ENCODE results near the gene KIF25. TPM values are rescaled to one million over a fixed set of nuclear protein-coding genes. Genes with fewer than 3 reads are reported as not detected.
"Not testable (repeated sequence)": the region's sequence is repeated elsewhere in the genome, so short reads cannot be mapped to it uniquely, and the experiment has no call there.

Gene KIF25
- total RNA-seq, 1 donor from 2014 or later = not detected

DNA sequence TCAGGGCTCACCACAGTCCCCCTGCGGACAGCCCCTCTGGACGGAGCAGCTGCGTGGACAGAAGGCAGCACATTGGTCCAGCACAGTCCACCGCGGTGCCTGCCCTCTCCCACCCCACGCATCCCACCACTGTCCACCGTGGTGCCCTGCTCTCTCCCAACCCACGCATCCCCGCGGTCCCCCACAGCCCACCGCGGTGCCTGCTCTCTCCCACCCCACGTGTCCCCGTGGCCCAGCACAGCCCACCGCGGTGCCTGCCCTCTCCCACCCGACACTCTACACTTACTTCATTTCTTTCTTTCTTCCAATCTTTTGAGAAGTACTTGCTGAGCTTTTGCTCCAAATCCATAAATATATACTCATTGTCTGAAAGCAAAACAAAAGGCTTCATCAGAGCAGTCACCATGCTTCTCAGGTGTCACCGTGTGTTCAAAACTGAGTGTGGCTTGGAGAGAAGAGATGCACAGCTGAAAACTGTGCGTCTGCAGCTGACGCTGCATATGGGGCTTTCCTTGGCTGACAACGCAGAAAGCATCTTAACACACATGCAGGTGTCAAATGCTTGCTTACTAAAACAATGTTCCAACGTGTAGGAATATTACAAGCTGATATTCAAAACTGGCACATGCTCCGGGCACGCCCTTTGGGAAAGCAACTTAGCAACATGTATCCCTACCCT, 69.7 kb downstream of the KIF25 start:
- Mint-ChIP-seq H3K36me3 (ENCODE audit: low read depth) (no peaks in the 10 kb centered on the region), H3K9me3 (no peaks in the 10 kb centered on the region)
- intact Hi-C loops (cut with micrococcal nuclease) = no loop called here

DNA sequence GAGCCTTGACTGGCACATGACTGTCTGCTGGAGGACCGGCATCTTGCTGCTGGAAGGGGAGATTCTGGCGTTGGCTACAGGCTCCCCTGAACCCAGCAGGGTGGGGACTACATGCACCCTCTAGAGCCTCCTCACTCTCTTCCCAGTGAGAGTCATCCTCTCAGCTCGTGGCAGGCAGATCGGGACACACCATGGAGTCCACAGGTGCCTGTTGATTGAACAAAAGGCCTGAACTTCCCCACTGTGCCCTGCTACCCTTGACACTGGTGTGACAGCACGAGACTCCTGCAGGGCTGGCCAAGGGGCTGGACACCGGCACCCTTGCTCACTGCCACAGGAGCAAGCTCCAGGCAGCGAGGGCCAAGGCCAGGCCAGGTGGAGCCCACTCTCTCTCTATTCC, 73.3 kb downstream of the KIF25 start:
- no peak for DNase-seq
- H3K27me3 Mint-ChIP-seq = no peaks in the 10 kb centered on the region
- intact Hi-C loops (cut with micrococcal nuclease) = no loop called here
- no peaks in the 10 kb centered on the region for H3K9me3 Mint-ChIP-seq
- H3K4me3 Mint-ChIP-seq = no peak overlapping the region
- H3K4me1 Mint-ChIP-seq = no peaks in the 10 kb centered on the region
- no peak overlapping the region for H3K27ac Mint-ChIP-seq
- H3K36me3 Mint-ChIP-seq (ENCODE audit: low read depth) = no peaks in the 10 kb centered on the region

More for the DNA sequence above, 69.7 kb downstream of the KIF25 start:
- no peaks in the 10 kb centered on the region for H3K4me1 Mint-ChIP-seq
- no peak for DNase-seq
- no peak overlapping the region for H3K4me3 Mint-ChIP-seq
- no peak overlapping the region for H3K27ac Mint-ChIP-seq
- no peaks in the 10 kb centered on the region for H3K27me3 Mint-ChIP-seq

DNA sequence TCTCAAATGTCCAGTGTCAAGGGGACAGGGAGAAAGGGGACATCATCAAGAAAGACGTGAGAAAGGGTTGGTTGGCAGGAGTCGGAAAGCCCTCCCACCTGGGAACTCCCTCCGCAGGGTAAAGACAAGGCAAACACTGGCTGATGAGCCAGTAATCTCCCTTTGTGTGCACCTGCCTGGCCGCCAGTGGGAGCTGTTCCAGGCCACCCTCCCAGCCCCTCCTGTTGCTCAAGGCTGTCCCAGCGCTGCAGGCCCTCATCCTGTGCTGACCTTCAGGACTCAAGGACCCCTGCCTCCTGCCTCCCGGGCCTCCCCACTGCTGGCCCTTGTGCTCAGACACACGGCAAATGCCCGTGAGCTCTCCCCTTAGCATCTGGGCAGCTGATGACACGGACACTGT, 74.1 kb downstream of the KIF25 start:
- DNase-seq = no peak
- Mint-ChIP-seq H3K4me3 (no peak overlapping the region), H3K27ac (no peak overlapping the region), H3K27me3 (no peaks in the 10 kb centered on the region), H3K4me1 (no peaks in the 10 kb centered on the region), H3K9me3 (no peaks in the 10 kb centered on the region), H3K36me3 (ENCODE audit: low read depth) (no peaks in the 10 kb centered on the region)
- intact Hi-C loops (cut with micrococcal nuclease) = no loop called here

DNA sequence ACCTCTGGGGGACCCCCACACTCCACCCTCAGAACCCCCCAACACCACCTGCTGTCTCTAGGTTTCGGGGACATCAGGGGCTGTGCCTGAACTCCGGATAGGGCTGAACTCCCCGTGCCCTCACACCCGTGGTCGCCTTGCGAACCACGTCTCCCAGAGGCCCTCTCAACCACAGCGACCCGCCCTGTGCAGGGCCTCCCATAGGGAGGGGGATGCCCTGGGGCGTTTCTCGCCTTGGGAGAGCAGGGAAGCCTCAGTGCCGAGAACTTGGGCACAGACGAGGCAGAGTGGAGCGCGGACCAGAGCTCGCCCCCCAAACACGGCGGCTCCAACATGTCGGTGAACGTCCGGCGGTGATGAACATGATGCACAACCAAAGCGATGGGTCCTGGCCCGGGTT, 74.8 kb downstream of the KIF25 start:
- intact Hi-C loops (cut with micrococcal nuclease) = no loop called here
- no peak overlapping the region for H3K27ac Mint-ChIP-seq
- DNase-seq = no peak
- no peaks in the 10 kb centered on the region for H3K36me3 Mint-ChIP-seq (ENCODE audit: low read depth)
- no peaks in the 10 kb centered on the region for H3K9me3 Mint-ChIP-seq
- no peak overlapping the region for H3K4me3 Mint-ChIP-seq
- no peaks in the 10 kb centered on the region for H3K4me1 Mint-ChIP-seq
- H3K27me3 Mint-ChIP-seq = no peaks in the 10 kb centered on the region

DNA sequence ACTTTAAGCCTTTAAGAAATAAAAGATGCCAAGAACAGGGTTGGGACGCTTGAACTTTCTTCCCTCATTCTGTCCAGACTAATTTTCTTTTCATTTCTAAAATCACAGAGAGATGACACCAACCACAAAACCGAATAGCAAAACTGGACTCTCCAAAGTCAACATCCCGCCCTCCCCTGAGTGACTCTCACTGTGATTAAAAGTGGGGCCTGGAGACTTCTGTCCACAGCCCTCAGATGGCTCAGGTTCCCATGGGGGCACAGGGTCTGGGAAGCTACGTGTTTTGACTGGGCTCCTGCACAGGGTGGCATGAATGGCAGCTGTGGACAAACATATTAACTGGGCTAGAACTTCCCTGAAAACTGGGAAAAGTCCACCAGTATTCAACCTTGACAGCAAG, 75.3 kb downstream of the KIF25 start:
- Mint-ChIP-seq H3K27me3 (no peaks in the 10 kb centered on the region), H3K36me3 (ENCODE audit: low read depth) (no peaks in the 10 kb centered on the region), H3K4me1 (no peaks in the 10 kb centered on the region), H3K4me3 (no peak overlapping the region), H3K9me3 (no peaks in the 10 kb centered on the region), H3K27ac (no peak overlapping the region)
- DNase-seq = no peak
- intact Hi-C loops (cut with micrococcal nuclease) = no loop called here

DNA sequence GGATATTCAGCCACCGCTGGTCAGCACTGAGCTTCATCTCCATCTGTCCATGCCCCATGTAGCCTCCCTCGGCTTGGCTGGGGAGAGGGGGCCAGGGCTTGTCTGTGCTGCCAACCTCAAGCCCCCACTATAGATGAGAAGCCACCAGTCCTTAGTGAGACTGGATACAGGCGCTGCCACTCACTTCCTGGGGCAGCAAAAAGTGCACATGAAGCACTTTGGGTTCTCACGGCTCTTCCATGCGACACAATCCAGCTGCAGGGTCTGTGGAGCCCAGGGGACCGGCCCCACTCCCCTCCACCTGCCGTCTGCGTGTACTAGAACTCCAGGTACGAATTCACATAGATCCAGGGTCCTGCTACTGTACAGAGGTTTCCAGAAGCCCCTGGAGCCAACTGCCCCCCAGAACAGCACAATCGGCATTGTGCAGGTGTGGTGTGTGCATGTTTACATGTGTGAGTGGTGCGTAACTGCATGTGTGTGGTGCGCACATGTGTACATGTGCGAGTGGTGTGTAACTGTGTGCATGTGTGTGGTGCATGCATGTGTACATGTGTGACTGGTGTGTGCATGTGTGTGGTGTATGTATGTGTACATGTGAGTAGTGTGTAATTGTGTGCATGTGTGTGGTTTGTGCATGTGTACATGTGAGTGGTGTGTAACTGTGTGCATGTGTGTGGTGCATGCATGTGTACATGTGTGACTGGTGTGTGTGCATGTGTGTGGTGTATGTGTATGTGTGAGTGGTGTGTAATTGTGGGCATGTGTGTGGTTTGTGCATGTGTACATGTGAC, 76.7 kb downstream of the KIF25 start:
- no peak overlapping the region for H3K4me3 Mint-ChIP-seq
- no peaks in the 10 kb centered on the region for H3K36me3 Mint-ChIP-seq (ENCODE audit: low read depth)
- intact Hi-C loops (cut with micrococcal nuclease) = no loop called here
- no peak for DNase-seq
- no peaks in the 10 kb centered on the region for H3K27me3 Mint-ChIP-seq
- H3K27ac Mint-ChIP-seq = no peak overlapping the region
- no peaks in the 10 kb centered on the region for H3K4me1 Mint-ChIP-seq
- no peaks in the 10 kb centered on the region for H3K9me3 Mint-ChIP-seq

DNA sequence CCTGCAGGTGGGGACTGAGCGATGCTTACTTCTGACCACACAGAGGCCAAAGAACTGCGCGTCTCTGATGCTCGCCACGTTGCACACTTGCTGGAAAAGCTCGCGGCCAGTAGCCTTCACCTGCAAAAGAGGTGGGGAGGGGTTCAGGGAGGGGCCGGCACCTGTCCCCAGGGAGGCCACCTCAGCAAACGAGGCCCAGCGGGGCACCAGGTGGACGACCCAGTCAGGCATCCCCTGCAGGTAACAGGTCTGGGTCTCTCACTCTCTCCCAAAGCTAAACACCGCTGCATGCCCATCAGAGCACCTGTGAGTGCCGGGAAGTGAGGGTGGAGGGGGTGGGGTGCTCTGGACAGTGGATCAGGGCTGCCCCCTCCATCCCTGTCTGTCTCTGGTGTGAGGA, 77.7 kb downstream of the KIF25 start:
- intact Hi-C loops (cut with micrococcal nuclease) = no loop called here
- Mint-ChIP-seq H3K27me3 (no peaks in the 10 kb centered on the region), H3K27ac (no peak overlapping the region), H3K9me3 (no peaks in the 10 kb centered on the region), H3K36me3 (ENCODE audit: low read depth) (no peaks in the 10 kb centered on the region), H3K4me1 (no peaks in the 10 kb centered on the region), H3K4me3 (no peak overlapping the region)
- no peak for DNase-seq

DNA sequence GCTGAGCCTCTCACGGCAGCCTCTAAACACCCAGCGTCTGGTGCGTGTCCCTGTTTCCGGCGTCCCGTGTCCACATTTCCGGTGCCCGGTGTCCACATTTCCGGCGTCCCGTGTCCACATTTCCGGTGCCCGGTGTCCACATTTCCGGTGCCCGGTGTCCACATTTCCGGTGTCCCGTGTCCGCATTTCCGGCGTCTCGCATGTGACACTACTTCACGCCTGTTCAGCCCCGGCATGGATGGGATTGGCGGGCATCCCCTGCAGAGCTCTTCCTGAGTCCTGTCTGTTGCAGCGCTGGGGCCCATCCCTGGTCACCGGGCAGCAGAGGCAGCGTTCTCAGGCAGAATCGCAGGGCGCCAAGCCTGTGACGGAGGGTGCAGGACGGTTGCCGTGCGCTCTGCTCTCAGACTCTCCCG, 78.3 kb downstream of the KIF25 start:
- no peaks in the 10 kb centered on the region for H3K27me3 Mint-ChIP-seq
- H3K9me3 Mint-ChIP-seq = no peaks in the 10 kb centered on the region
- H3K4me3 Mint-ChIP-seq = no peak overlapping the region

DNA sequence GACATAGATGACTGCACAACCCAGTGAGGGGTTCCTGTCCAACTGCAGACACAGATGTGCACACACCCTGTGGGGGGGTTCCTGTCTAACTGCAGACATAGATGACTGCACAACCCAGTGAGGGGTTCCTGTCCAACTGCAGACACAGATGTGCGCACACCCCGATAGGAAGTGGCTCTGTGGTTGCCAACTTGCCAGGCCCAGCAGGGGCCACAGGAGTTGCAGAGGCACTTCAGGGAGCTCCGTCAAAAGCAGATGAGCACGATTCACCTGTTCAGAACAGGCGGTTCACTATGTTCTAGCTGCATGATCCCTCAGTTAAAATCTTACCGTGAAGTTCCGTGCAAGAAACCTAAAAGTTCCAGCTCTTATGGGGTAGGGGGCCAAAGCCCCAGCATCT, 79.9 kb downstream of the KIF25 start:
- intact Hi-C loops (cut with micrococcal nuclease); H3K27me3 Mint-ChIP-seq; H3K27ac Mint-ChIP-seq; H3K4me3 Mint-ChIP-seq; H3K4me1 Mint-ChIP-seq; DNase-seq; H3K9me3 Mint-ChIP-seq; H3K36me3 Mint-ChIP-seq (ENCODE audit: low read depth): not testable (repeated sequence)

More for the DNA sequence above, 78.3 kb downstream of the KIF25 start:
- Mint-ChIP-seq H3K36me3 (ENCODE audit: low read depth) (no peaks in the 10 kb centered on the region), H3K4me1 (no peaks in the 10 kb centered on the region), H3K27ac (no peak overlapping the region)
- DNase-seq = no peak
- intact Hi-C loops (cut with micrococcal nuclease) = no loop called here

DNA sequence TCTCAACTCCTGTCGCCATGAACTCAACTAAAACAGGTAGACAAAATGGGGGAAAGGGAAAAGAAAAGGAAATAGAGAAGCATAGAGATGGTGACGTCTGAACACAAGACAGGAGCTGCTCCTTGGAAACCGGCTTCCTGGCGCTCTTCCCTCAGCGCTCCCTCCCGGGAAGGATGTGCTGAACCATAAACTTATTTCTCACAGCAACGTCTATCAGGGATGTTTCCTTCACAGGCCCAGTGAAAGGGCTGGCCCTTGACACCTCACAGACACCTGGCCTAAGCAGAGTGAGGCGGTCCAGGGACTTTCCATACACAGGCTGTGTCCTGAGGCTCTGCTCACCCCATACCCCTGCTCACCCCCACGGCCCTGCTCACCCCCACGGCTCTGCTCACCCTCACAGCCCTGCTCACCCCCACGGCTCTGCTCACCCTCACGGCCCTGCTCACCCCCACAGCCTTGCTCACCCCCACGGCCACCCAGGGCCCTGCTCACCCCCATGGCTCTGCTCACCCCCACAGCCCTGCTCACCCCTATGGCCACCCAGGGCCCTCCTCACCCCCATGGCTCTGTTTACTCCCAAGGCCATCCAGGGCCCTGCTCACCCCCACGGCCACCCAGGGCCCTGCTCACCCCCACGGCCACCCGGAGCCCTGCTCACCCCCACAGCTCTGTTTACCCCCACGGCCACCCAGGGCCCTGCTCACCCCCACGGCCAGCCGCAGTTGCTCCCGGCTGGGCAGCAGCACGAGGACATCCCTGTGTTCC, 80.9 kb downstream of the KIF25 start:
- no peak overlapping the region for H3K27ac Mint-ChIP-seq
- no peak overlapping the region for H3K4me3 Mint-ChIP-seq
- H3K4me1 Mint-ChIP-seq = no peaks in the 10 kb centered on the region
- DNase-seq = no peak
- no peaks in the 10 kb centered on the region for H3K9me3 Mint-ChIP-seq
- intact Hi-C loops (cut with micrococcal nuclease) = no loop called here
- no peaks in the 10 kb centered on the region for H3K36me3 Mint-ChIP-seq (ENCODE audit: low read depth)
- H3K27me3 Mint-ChIP-seq = no peaks in the 10 kb centered on the region

DNA sequence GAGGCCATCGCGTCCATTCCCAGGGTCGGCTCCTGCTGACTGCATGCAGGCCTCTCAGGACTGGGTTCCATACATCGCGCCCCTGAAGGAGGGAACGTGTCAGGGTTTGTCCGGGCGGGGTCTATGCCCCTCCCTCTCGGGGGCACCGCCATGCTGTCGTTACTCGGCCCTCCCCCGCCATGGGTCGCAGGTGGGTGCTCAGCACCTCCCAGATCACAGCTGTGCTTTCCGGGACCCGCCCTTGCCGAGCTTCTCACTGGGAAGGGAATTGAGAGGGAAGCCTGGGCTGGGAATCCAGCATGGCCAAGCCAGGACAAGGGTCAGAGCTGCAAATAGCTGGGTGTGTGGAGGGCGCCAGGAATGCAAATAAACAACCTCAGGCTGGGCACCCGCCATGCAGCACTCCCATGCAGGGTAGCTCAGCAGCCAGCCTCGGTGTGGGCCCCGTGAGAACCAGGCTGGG, 81.5 kb downstream of the KIF25 start, which contains the start of gene FRMD1:
Gene FRMD1 (minus strand): TSS at position 270 of the 463 bp plus-strand sequence. CDS start 118 bp downstream, at position 152.
- H3K4me3 Mint-ChIP-seq = no peak within 1 kb of the TSS
- H3K27me3 Mint-ChIP-seq = no peaks in the 10 kb centered on the region
- intact Hi-C loops (cut with micrococcal nuclease) = no loop called here
- no peaks in the 10 kb centered on the region for H3K36me3 Mint-ChIP-seq (ENCODE audit: low read depth)
- H3K9me3 Mint-ChIP-seq = no peaks in the 10 kb centered on the region
- H3K27ac Mint-ChIP-seq = no peak within 1 kb of the TSS
- no peak for DNase-seq
- no peaks in the 10 kb centered on the region for H3K4me1 Mint-ChIP-seq

DNA sequence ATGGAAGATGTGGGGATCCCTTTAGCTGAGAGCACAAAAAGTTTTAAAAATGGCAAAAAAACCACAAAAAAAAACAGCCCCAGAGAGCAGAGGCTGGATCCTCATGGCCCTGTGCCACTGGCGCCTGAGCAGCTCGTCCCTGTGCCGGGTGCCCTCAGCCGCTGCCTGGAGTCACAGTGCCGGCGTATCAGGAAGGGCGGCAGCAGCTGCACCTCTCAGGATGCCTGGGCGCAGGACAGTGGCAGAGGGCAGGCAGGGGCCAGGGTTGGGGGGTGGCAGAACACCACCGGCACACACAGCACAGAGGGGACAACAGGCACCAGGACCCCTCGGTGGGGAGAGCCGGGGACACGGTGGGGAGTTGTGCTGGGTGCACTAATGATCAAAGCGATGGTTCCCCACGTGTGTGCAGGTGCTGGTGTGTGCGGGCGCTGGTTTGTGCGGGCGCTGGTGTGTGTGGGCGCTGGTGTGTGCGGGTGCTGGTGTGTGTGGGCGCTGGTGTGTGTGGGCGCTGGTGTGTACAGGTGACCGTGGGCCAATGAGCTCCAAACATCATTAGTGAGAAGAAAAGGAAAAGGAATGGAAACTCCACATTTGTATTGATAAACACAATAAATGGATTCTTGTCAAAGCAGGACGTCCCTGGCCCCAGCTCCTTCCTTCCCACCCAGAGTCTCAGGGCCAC, 83.1 kb downstream of the KIF25 start:
- H3K36me3 Mint-ChIP-seq (ENCODE audit: low read depth) = no peaks in the 10 kb centered on the region
- no peak for DNase-seq
- no peaks in the 10 kb centered on the region for H3K9me3 Mint-ChIP-seq
- H3K4me3 Mint-ChIP-seq = no peak overlapping the region
- H3K27ac Mint-ChIP-seq = no peak overlapping the region
- no peaks in the 10 kb centered on the region for H3K4me1 Mint-ChIP-seq
- H3K27me3 Mint-ChIP-seq = no peaks in the 10 kb centered on the region
- intact Hi-C loops (cut with micrococcal nuclease) = no loop called here

DNA sequence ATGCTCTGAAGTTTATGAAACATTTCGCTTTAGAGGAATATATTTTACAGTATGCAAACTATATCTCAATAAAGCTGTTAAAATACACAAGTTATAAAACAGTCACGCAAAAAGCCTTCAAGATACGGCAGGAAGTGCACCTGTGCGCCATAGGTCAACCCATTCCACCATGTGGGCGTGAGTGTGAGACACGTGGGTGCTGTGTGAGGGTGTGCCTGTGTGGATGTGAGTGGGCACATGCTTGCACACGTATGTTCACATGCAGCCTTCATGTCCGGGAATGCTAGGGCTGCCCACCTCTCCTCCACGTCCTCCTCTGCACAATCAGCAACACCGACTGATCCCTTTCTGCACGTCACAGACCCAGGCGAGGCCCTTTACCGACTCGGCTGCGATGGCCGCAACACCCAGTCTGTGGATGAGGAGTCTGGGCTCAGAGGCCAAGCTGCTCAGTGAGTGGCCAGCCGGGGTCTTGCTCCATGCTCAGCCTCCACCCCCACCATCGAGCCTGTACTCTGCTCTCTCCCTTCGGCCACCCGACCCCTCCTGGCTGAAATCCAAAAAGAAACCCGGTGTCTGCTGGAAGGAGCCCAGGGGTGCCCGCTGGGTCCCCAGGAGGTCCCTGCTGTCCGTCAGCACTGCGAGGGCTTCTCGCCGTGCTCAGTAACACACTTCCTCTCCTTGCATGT, 84.5 kb downstream of the KIF25 start:
- H3K36me3 Mint-ChIP-seq (ENCODE audit: low read depth) = no peaks in the 10 kb centered on the region

More for the DNA sequence above, 84.5 kb downstream of the KIF25 start:
- no peaks in the 10 kb centered on the region for H3K9me3 Mint-ChIP-seq
- no peaks in the 10 kb centered on the region for H3K27me3 Mint-ChIP-seq
- no peak overlapping the region for H3K4me3 Mint-ChIP-seq
- H3K4me1 Mint-ChIP-seq = no peaks in the 10 kb centered on the region
- intact Hi-C loops (cut with micrococcal nuclease) = no loop called here
- no peak overlapping the region for H3K27ac Mint-ChIP-seq
- DNase-seq = no peak

Measured in activated CD4-positive, alpha-beta T cell treated with anti-CD3 and anti-CD28 coated beads, Interleukin-2, amount 10 ng/mL, durations not matched to agents 24 days and 14 days (primary cell).